Small intestine (tissue), 7 donors: ENCODE data around the gene ECT2L. TPM values are rescaled to one million over a fixed set of nuclear protein-coding genes. Genes with fewer than 3 reads are reported as not detected.
A peak's percentile ranks its signal among the peaks of the same experiment; 100 is the strongest.

ENCODE experiments used
- DNase-seq, 2 donors: peaks; one replicate each; pipeline versions ENCODE4 v3.0.0 to v3.0.0-alpha.2; 2013
- FAIRE-seq: peaks from 2 replicates; lab custom pipeline; 2012; peaks lifted over from hg19 to GRCh38; lab: Jason Lieb, UNC
- H3K27ac ChIP-seq, 3 donors: one replicate each; pipeline ENCODE4 v1.5.1; 2013; ENCODE audit warnings: low read length in 2 of 3, mild to moderate bottlenecking in 2 of 3, control low read depth in 1 of 3, inconsistent platforms in 1 of 3, low read depth in 1 of 3, moderate library complexity in 1 of 3
- H3K27me3 ChIP-seq, 3 donors: one replicate each; pipeline ENCODE4 v1.6.1; 2013; ENCODE audit warnings: low read length in 3 of 3, inconsistent platforms in 1 of 3; ENCODE audit not compliant: control insufficient read depth in 3 of 3, insufficient read depth in 3 of 3
- H3K36me3 ChIP-seq, 3 donors: one replicate each; pipeline ENCODE4 v1.6.1; 2013; ENCODE audit warnings: low read length in 3 of 3, inconsistent platforms in 1 of 3, low read depth in 1 of 3, mild to moderate bottlenecking in 1 of 3, moderate library complexity in 1 of 3; ENCODE audit not compliant: control insufficient read depth in 3 of 3, insufficient read depth in 2 of 3
- H3K4me1 ChIP-seq, 3 donors: one replicate each; pipeline ENCODE4 v1.6.1; 2013; ENCODE audit warnings: low read length in 2 of 3, inconsistent platforms in 1 of 3, low read depth in 1 of 3, mild to moderate bottlenecking in 1 of 3, moderate library complexity in 1 of 3; ENCODE audit not compliant: control insufficient read depth in 3 of 3, insufficient read depth in 2 of 3
- H3K4me3 ChIP-seq, 3 donors: one replicate each; pipeline ENCODE4 v1.5.1; 2013; ENCODE audit warnings: low read length in 3 of 3, control low read depth in 1 of 3, inconsistent platforms in 1 of 3, low read depth in 1 of 3, mild to moderate bottlenecking in 1 of 3, moderate library complexity in 1 of 3
- H3K9me3 ChIP-seq, 2 donors: one replicate each; pipeline ENCODE4 v1.6.1; 2013; ENCODE audit warnings: low read depth in 1 of 2, low read length in 1 of 2; ENCODE audit not compliant: control insufficient read depth in 2 of 2, insufficient read depth in 1 of 2
- WGBS, 3 donors: extraction: QIAGEN DNeasy Blood & Tissue Kit; methylation state at CpG; one replicate each; pipeline ENCODE4 v1.1.7; 2013; 5-methylcytosine and 5-hydroxymethylcytosine counted together
- polyA plus RNA-seq, 4 donors: library from polyadenylated mRNA; stranded (reverse) in 3 of 4; unstranded in 1 of 4; fragments of 200-250 nt in 3 of 4; fragments of 120-200 nt in 1 of 4; gene quantifications; one replicate each; pipeline versions ENCODE4 v1.2.1 to v1.2.3, GENCODE V29; 2013
- donor health status: healthy with polysubstance abuse.
- donor health status: control.
- donor health status: control.
- donor health status: Bipolar disorder and iron deficiency.
- donor health status: healthy.

Gene ECT2L
- polyA plus RNA-seq, 4 donors, result 0.16 TPM; not detected in 3

DNA sequence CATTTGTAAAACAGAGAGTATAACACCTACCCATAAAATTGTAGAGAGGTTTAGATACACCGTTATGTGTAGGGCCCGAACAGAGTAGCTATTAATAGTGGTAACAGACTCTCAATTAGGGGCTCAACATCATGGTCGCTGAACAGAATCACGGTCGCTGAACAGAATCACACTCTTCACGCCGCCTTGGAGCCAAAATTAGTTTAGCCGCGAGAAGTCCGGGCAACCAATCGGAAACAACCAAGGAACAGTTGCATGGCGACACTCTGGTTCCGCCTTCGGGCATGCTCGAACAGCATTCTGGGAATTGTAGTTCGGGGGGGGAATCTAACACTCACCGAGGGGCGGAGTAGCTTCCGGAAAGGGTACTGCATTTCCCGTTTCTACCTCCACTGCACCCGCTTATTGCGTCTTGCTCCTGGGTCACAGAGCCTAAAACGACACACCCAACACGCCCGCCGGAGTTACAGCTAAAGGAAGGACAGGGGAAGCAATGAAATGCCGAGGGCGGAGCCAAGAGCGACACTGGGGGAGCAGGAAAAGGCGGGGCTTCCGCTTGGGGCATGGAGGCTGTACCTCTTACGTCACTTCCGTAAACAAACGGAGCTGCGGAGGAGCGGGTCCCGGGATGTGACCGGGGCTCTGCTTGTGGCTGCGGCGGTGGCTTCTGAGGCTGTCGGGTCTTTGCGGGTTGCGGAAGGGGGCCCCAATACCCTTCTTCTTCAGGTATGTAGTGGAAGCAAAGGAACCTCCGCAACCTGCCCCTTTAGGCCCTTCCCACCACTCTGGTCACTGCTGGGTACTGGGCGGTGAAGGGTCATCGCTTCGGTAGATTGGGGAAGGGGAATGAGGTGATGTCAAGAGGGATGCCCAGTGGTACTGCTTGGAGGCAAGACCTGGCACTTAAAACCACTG lies 22.5 kb upstream of the ECT2L start, which contains the start of gene CCDC28A:
Gene CCDC28A, plus strand, starts transcription at position 593 of the 915 bp plus-strand sequence. CDS start 2,352 bp downstream, outside the sequence.
- H3K9me3 ChIP-seq, result no peaks in the 10 kb centered on the region
- no peaks in the 10 kb centered on the region for H3K27me3 ChIP-seq
- H3K4me1 ChIP-seq, result peaks cover 1 to 10% (median 2%) of the 10 kb centered on the region in 3 donors
- peaks cover 0 to 2% (median 0%) of the 10 kb centered on the region in 3 donors for H3K36me3 ChIP-seq
- peak; percentile 97 to 98 for DNase-seq
- no peak for FAIRE-seq
- H3K4me3 ChIP-seq, result peak within 1 kb of the TSS; percentile 58 to 77 (median 75)
- H3K27ac ChIP-seq, result peak within 1 kb of the TSS; percentile 92 to 99 (median 98)
- WGBS, 3 donors, result 0 to 1% (median 0%) methylated on average over 47 of the region's 47 CpGs

DNA sequence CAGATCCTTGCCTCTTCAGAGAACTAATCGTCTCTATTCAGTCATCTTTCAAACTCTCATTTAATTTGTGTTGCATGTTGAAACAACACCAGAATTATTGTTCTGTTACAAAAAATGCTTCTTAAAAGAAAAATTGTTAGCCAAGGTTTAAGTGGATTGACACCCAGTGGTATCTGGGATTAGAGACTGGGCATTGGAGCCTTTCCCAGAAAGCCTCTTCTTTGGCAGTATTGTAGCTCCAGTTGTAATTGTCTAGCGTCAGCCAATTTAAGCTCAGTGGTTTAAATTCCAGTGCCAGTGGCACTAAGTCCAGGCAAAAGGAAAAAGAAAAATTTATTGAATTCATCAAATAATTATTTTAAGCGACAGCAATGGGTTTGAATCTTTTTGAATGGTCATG lies 21.5 kb upstream of the ECT2L start:
- WGBS, 3 donors, result 21 to 30% (median 26%) methylated on average over 3 of the region's 3 CpGs
- Histone ChIP-seq H3K27ac (no peak overlapping the region), H3K9me3 (no peaks in the 10 kb centered on the region), H3K27me3 (no peaks in the 10 kb centered on the region), H3K4me1 (peaks cover 1 to 10% (median 2%) of the 10 kb centered on the region in 3 donors), H3K4me3 (peak overlapping the region in 2 of 3 donors; percentile 75 to 77), H3K36me3 (peaks cover 0 to 2% (median 0%) of the 10 kb centered on the region in 3 donors)
- FAIRE-seq, result no peak
- no peak for DNase-seq

DNA sequence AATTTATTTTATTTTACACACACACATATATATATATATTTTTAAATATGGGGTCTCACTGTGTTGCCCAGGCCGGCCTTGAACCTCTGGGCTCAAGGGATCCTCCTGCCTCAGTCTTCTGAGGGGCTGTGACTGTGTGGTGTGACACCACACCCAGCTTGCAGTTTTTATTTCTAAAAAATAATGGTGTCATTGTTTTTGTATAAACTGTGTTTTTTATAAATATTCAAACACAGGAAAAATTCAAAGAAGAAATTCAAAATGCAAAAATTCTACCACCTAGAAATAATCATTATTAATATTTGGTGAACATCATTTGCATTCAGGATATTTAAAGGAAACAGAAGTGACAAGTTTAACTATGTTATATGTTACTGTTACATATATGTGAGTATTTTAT lies 19.2 kb upstream of the ECT2L start:
- H3K36me3 ChIP-seq, result peaks cover 0 to 5% (median 4%) of the 10 kb centered on the region in 3 donors
- 91 to 96% (median 95%) methylated on average over 1 of the region's 1 CpG for WGBS, 3 donors
- FAIRE-seq, result no peak

GRCh38 chr6:138778331-138778730 lies 17.6 kb upstream of the ECT2L start:
- 86 to 92% (median 91%) methylated on average over 6 of the region's 6 CpGs for WGBS, 3 donors
- no peak for FAIRE-seq
- H3K36me3 ChIP-seq, result peaks cover 0 to 7% (median 4%) of the 10 kb centered on the region in 3 donors

More for the DNA sequence above, 19.2 kb upstream of the ECT2L start:
- Histone ChIP-seq H3K27ac (no peak overlapping the region), H3K4me1 (peaks cover 1 to 10% (median 2%) of the 10 kb centered on the region in 3 donors), H3K27me3 (no peaks in the 10 kb centered on the region), H3K9me3 (no peaks in the 10 kb centered on the region), H3K4me3 (no peak overlapping the region)
- no peak for DNase-seq

GRCh38 chr6:138782243-138782642 lies 13.6 kb upstream of the ECT2L start:
- H3K27me3 ChIP-seq, result no peaks in the 10 kb centered on the region
- no peak overlapping the region for H3K4me3 ChIP-seq
- no peak overlapping the region for H3K27ac ChIP-seq
- H3K9me3 ChIP-seq, result no peaks in the 10 kb centered on the region
- DNase-seq, result no peak
- FAIRE-seq, result no peak
- peaks cover 2 to 16% (median 6%) of the 10 kb centered on the region in 3 donors for H3K36me3 ChIP-seq
- 84 to 96% (median 85%) methylated on average over 4 of the region's 4 CpGs for WGBS, 3 donors
- no peaks in the 10 kb centered on the region for H3K4me1 ChIP-seq

More at GRCh38 chr6:138778331-138778730, 17.6 kb upstream of the ECT2L start:
- H3K27me3 ChIP-seq, result no peaks in the 10 kb centered on the region
- no peak for DNase-seq
- no peak overlapping the region for H3K4me3 ChIP-seq
- H3K9me3 ChIP-seq, result no peaks in the 10 kb centered on the region
- H3K27ac ChIP-seq, result no peak overlapping the region
- H3K4me1 ChIP-seq, result peaks cover 1 to 6% (median 2%) of the 10 kb centered on the region in 3 donors

DNA sequence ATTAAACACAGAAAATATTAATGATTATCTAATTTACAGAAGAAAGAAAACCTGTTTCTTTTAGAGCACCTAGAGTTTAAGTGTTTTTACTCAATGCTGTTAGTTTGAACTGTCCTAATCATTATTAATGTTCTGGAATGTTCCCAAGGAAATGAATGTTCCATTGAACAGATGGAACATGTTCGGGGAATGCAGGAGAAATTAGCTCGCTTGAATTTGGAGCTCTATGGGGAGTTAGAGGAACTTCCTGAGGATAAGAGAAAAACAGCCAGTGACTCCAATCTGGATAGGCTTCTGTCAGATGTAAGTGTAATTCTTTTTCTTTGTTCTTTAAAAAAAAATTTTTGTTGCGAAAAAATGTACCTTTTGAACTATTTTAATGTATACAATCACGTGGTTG lies 10.8 kb upstream of the ECT2L start:
- no peaks in the 10 kb centered on the region for H3K9me3 ChIP-seq
- no peak overlapping the region for H3K4me3 ChIP-seq
- H3K27ac ChIP-seq, result no peak overlapping the region
- FAIRE-seq (no peak), DNase-seq (no peak)
- H3K27me3 ChIP-seq, result no peaks in the 10 kb centered on the region
- H3K4me1 ChIP-seq, result no peaks in the 10 kb centered on the region
- 78 to 90% (median 87%) methylated on average over 4 of the region's 4 CpGs for WGBS, 3 donors
- peaks cover 2 to 27% (median 6%) of the 10 kb centered on the region in 3 donors for H3K36me3 ChIP-seq

DNA sequence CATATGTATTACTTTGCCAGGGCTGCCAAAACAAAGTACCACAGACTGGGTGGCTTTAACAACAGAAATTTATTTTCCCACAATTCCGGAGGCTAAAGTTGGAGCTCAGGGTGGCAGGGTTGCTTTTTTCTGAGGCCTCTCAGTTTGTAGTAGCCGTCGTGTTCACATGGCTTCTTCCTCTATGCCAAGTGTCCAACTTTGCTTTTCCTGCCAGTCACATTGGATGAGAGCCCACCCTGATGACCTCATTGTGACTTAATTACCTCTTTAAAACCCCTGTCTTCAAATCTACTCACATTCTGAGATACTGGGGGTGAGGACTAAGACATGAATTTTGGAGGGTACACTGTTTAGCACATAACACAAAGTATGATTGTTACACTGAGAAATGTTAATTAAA lies 9.9 kb upstream of the ECT2L start:
- Histone ChIP-seq H3K9me3 (no peaks in the 10 kb centered on the region), H3K27me3 (no peaks in the 10 kb centered on the region), H3K4me3 (no peak overlapping the region), H3K36me3 (peaks cover 2 to 26% (median 6%) of the 10 kb centered on the region in 3 donors), H3K27ac (no peak overlapping the region), H3K4me1 (no peaks in the 10 kb centered on the region)
- WGBS, 3 donors, result 84 to 97% (median 93%) methylated on average over 3 of the region's 3 CpGs
- DNase-seq (no peak), FAIRE-seq (no peak)

DNA sequence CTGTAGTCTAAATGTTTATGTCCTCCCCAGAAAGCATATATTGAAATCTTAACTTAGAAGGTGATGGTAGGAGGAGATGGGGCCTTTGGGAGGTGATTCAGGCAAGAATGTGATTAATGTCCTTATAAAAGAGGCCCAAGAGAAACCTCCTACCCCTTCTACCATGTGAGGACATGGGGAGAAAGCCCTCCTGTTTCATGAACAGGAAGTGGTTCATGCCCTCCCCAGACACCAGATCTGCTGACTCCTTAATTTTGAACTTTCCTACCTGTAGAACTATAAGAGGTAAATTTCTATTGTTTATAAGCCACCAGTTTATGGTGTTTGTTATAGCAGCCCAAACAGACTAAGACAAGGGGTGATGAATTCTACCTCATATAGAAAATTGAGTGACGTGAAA lies 8.7 kb upstream of the ECT2L start:
- H3K27ac ChIP-seq, result no peak overlapping the region
- H3K9me3 ChIP-seq, result no peaks in the 10 kb centered on the region
- no peak for DNase-seq
- no peak for FAIRE-seq
- H3K27me3 ChIP-seq, result no peaks in the 10 kb centered on the region
- no peak overlapping the region for H3K4me3 ChIP-seq
- 39 to 97% (median 93%) methylated on average over 1 of the region's 1 CpG for WGBS, 3 donors
- no peaks in the 10 kb centered on the region for H3K4me1 ChIP-seq
- H3K36me3 ChIP-seq, result peaks cover 2 to 30% (median 2%) of the 10 kb centered on the region in 3 donors
